Lung (tissue), 12 donors: Measurements from ENCODE around the gene RIPOR1. TPM values are rescaled to one million over a fixed set of nuclear protein-coding genes. Genes with fewer than 3 reads are reported as not detected.

Source experiments
- ATAC-seq: fragments of 200-7000 bp; cut with Tn5 transposase; one replicate; pipeline ENCODE4 v1.9.1; 2020; ENCODE audit warnings: moderate number of reproducible peaks; ENCODE audit not compliant: insufficient read depth, low FRiP score
- DNase-seq, 3 donors: peaks; one replicate each; pipeline ENCODE4 v3.0.0-alpha.2; 2013 to 2017
- H3K27ac ChIP-seq, 2 donors: one replicate each; pipeline ENCODE4 v1.5.1; 2013; ENCODE audit warnings: mild to moderate bottlenecking in 2 of 2, moderate library complexity in 2 of 2, control low read depth in 1 of 2, inconsistent platforms in 1 of 2, low read depth in 1 of 2, low read length in 1 of 2
- H3K27me3 ChIP-seq, 3 donors: one replicate each; pipeline ENCODE4 v1.5.1; 2013; ENCODE audit warnings: low read length in 2 of 3; ENCODE audit not compliant: control insufficient read depth in 3 of 3, insufficient read depth in 3 of 3
- H3K36me3 ChIP-seq, 4 donors: one replicate each; pipeline ENCODE4 v1.5.1; 2013; ENCODE audit warnings: low read length in 4 of 4, mild to moderate bottlenecking in 1 of 4, moderate library complexity in 1 of 4; ENCODE audit not compliant: control insufficient read depth in 4 of 4, insufficient read depth in 4 of 4
- H3K4me1 ChIP-seq, 5 donors: one replicate each; pipeline ENCODE4 v1.5.1; 2013; ENCODE audit warnings: low read length in 5 of 5, mild to moderate bottlenecking in 2 of 5, moderate library complexity in 1 of 5; ENCODE audit not compliant: control insufficient read depth in 5 of 5, insufficient read depth in 5 of 5
- H3K4me3 ChIP-seq: one replicate; pipeline ENCODE4 v1.5.1; 2013; ENCODE audit warnings: mild to moderate bottlenecking, control low read depth, moderate library complexity
- H3K9ac ChIP-seq, 2 donors: one replicate each; pipeline ENCODE4 v1.5.1; 2013; ENCODE audit warnings: low read length in 2 of 2, control low read depth in 1 of 2; ENCODE audit not compliant: insufficient read depth in 1 of 2
- H3K9me3 ChIP-seq, 4 donors: one replicate each; pipeline ENCODE4 v1.5.1; 2013; ENCODE audit warnings: low read length in 3 of 4, mild to moderate bottlenecking in 1 of 4, moderate library complexity in 1 of 4; ENCODE audit not compliant: control insufficient read depth in 4 of 4, insufficient read depth in 3 of 4
- CTCF ChIP-seq: IDR thresholded peaks from 2 replicates; pipeline ENCODE4 v1.5.1; 2012; ENCODE audit warnings: mild to moderate bottlenecking; ENCODE audit errors: control extremely low read depth, extremely low read depth
- WGBS, 2 donors: extraction: QIAGEN DNeasy Blood & Tissue Kit; methylation state at CpG; one replicate each; pipeline ENCODE4 v1.1.7; 2013; 5-methylcytosine and 5-hydroxymethylcytosine counted together
- polyA plus RNA-seq, 2 donors: library from polyadenylated mRNA; stranded (reverse); fragments of 200-250 nt; gene quantifications; one replicate each; pipeline ENCODE4 v1.2.1, GENCODE V29; 2013
- total RNA-seq, 2 donors: library from RNA; depleted of rRNA in 1 of 2; stranded (reverse); fragments of >200 nt in 1 of 2; gene quantifications; one replicate each; pipeline ENCODE4 v1.2.1, GENCODE V29; 2014 to 2021
- donor health status: control.
- donor health status: control.
- donor health status: Bipolar disorder and iron deficiency.
- donor health status: healthy.
- donor health status: DM: yes; HTN: yes; CAD: no.

The RIPOR1 gene
- total and polyA plus RNA-seq, 4 donors: 44.1 to 122 (median 70.4) TPM

DNA sequence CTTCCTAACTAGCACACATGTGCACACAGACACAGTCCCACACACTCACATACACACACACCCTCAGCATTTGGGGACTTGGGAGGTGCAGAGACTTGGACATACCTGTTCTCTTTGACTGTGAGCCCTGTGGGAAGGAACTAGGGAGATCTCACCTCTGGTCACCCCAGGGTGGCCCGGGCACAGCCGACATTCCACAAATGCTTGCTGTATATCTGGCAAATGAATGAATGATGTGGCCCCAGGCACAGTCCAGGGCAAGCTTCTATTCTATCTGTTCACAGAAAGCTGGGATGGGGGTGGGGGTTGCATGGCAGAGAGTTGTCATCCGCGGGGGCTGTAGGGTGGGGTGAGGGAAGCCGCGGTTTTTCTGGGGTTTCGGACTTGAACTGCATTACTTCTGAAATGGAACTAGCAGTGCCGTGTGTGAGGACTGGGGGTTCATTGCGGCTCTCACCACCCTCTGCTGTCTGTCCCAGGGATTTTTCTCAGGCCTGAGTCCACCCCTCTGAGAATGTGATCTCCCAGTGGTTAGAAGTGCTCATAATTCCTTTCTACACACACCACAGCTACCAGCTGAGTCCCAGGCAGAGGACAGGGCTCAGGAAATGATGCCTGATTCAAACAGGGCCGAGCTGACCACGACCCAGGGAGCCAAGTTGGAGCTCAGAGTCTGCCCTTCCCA lies 3.3 kb upstream of the RIPOR1 start:
- Histone ChIP-seq H3K36me3 (no peaks in the 10 kb centered on the region), H3K27me3 (no peaks in the 10 kb centered on the region), H3K4me3 (no peak overlapping the region), H3K27ac (no peak overlapping the region), H3K4me1 (peaks cover 0 to 21% (median 3%) of the 10 kb centered on the region in 5 donors), H3K9ac (no peak overlapping the region), H3K9me3 (no peaks in the 10 kb centered on the region)
- ATAC-seq (no peak), DNase-seq (no peak)
- WGBS, 2 donors: 69 to 74% methylated on average over 11 of the region's 11 CpGs
- no peak for TF ChIP-seq CTCF

DNA sequence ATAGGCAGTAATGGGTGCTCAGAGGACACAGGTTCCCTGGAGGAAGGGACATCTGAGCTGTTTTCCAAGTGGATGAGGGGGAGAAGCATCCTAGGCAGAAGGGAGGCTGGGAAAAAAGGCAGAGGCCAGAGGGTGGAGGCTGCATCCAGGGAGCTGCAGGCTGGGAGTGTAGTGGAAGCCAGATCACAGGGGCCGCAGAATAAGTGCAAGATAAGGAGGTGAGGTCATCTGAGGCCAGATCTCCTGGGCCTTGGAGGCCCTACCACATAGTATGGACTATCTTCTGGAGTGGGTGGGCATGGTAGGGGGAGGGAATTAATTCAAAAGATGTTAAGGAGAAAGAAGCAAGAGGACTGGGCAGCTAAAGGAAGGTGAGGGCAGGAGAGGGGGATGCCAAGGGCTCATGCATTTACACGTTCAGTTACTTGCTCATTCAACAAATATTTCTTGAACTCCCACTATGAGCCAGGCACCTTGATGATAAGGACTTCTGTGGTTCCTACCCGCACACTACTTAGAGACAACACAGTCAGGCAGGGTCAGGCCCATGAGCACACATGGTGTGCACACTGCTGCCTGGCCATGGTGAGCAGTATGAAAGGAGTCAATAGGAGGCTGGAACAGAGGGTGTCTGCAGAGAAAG lies 2.4 kb upstream of the RIPOR1 start:
- H3K27ac ChIP-seq: no peak overlapping the region
- no peaks in the 10 kb centered on the region for H3K9me3 ChIP-seq
- TF ChIP-seq CTCF: no peak
- no peaks in the 10 kb centered on the region for H3K27me3 ChIP-seq
- ATAC-seq: no peak
- H3K4me3 ChIP-seq: no peak overlapping the region
- H3K4me1 ChIP-seq: peaks cover 0 to 30% (median 9%) of the 10 kb centered on the region in 5 donors
- no peak for DNase-seq
- H3K9ac ChIP-seq: no peak overlapping the region
- 77 to 87% methylated on average over 3 of the region's 3 CpGs for WGBS, 2 donors
- no peaks in the 10 kb centered on the region for H3K36me3 ChIP-seq

DNA sequence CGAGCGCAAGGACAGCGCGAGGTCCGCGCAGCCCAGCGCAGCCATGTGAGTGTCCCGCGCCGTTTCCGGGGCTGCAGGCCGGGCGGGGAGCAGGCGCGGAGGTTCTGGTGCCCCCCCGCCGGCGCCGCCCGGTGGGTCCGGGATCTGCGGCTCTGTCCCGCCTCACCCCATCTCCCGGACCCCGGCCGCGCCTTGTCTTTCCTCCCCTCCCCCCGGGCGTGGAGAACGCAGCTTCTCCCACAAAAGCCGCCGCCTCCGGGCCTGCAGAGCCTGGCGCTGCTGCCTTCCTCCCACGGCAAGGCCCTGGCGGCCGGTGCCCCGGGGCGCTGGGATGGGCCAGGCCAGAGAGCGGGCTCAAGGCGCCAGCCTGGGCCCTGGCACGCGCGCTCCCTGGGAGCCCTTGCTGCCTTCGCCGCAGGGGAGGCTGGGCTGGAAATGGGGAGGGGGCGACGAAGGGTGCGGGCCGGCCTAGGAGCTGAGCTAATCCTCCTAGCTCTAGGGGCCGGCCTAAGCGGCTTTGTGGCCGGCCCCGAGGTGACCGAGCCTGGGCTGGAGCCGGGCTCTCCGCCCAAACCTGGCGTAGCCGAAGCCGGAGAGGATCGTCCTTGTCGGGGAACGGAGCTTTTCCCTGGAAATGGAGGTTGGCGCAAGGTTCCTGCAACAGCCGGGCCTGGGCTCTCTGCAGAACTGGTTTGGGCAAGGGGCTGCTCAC lies 397 bp downstream of the RIPOR1 start:
- peak overlapping the region; percentile 57 for H3K4me3 ChIP-seq
- H3K9ac ChIP-seq: peak overlapping the region in 1 of 2 donors; percentile 82
- peak overlapping the region; percentile 89 to 93 for H3K27ac ChIP-seq
- H3K9me3 ChIP-seq: no peaks in the 10 kb centered on the region
- no peaks in the 10 kb centered on the region for H3K27me3 ChIP-seq
- ATAC-seq: peak; percentile 4
- 0 to 1% methylated on average over 41 to 65 of the region's 65 CpGs for WGBS, 2 donors
- peak; percentile 49 to 57 (median 56) for DNase-seq
- TF ChIP-seq CTCF: no peak
- H3K36me3 ChIP-seq: no peaks in the 10 kb centered on the region
- peaks cover 0 to 25% (median 13%) of the 10 kb centered on the region in 5 donors for H3K4me1 ChIP-seq
